ENCODE results near the gene OVOL1. TPM values are rescaled to one million over a fixed set of nuclear protein-coding genes. Genes with fewer than 3 reads are reported as not detected.

Gene OVOL1
- total RNA-seq, 1 donor from 2014 or later, result not detected

DNA sequence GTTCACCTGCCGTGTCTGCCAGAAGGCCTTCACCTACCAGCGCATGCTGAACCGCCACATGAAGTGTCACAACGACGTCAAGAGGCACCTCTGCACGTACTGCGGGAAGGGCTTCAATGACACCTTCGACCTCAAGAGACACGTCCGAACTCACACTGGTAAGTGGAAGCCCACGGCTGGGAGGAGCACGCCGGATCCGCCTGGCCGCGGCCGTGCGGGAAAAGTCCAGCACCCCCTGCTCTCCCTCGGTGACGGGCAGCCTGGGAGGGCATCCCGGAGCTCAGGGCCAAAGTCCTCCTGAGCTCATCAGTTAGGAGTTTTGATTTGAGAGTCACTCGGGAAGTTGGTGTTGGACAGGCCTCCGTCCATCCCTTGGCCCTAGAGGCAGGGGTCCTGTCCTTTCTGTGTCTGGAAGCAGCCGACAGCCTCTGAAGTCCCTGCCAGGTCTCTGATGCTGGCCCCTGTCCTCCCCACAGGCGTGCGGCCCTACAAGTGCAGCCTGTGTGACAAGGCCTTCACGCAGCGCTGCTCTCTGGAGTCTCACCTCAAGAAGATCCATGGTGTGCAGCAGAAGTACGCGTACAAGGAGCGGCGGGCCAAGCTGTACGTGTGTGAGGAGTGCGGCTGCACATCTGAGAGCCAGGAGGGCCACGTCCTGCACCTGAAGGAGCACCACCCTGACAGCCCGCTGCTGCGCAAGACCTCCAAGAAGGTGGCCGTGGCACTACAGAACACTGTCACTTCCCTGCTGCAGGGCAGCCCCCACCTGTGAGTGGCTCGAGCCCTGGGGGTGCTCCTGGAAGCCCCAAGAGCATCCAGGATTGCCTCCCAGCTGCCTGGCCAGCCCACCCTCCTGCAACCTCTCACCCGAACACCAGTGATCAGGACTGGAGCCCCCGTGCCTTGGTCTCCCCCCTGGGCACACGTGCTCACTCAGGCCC lies 8.0 kb downstream of the OVOL1 start:
- no peak overlapping the region for H3K4me3 Mint-ChIP-seq

DNA sequence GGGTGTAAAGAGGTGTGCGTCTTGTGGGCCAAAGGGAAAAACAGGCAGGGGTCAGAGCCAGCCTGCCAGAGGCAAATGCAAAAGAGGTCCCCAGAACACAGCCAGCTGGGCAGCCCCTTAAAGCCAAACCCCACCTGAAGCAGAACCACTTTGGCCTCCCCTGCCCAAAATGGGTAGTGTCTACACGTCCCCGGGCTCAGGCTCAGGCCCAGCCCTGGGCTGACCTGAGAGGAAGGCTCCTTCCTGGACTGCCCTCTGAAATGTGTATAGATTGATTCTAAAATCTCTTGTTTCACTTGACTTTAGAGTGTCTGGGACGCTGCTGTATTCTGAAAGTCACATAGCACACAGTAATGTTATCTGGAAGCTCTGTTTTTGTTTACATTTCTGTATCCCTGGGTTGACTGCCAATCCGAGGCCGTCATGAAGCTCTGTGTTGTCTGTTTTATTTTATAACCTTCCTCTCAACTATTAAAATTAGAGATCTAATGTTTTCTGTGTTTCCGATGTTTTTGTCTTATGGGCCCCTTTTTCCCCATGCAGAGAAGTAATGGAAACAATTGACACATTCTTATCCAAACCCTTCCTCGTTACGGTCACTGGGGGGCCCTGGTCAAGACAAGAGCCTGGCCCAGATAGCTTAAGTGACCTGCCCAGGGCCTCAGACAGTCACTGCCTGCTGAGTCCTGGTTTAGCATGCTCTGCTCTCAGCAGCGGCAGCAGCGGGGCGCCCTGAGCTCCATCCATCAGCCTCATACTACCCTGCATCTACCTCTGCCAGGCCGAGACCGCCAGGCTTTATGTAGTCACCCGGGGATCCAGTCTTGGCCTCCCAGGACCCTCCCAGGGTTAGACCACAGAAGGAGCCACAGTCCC lies 10.1 kb downstream of the OVOL1 start:
- TF ChIP-seq, protein P1, sequence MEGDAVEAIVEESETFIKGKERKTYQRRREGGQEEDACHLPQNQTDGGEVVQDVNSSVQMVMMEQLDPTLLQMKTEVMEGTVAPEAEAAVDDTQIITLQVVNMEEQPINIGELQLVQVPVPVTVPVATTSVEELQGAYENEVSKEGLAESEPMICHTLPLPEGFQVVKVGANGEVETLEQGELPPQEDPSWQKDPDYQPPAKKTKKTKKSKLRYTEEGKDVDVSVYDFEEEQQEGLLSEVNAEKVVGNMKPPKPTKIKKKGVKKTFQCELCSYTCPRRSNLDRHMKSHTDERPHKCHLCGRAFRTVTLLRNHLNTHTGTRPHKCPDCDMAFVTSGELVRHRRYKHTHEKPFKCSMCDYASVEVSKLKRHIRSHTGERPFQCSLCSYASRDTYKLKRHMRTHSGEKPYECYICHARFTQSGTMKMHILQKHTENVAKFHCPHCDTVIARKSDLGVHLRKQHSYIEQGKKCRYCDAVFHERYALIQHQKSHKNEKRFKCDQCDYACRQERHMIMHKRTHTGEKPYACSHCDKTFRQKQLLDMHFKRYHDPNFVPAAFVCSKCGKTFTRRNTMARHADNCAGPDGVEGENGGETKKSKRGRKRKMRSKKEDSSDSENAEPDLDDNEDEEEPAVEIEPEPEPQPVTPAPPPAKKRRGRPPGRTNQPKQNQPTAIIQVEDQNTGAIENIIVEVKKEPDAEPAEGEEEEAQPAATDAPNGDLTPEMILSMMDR (conservative IDR thresholded peaks at IDR 0.05), result no peak
- DNase-seq (ENCODE audit: low read depth, low spot score), result no peak
- Mint-ChIP-seq H3K4me3 (no peak overlapping the region), H3K27ac (ENCODE audit: unreplicated experiment) (peak overlapping the region; percentile 1), H3K36me3 (ENCODE audit: low read depth) (no peaks in the 10 kb centered on the region), H3K4me1 (peaks cover 6% of the 10 kb centered on the region), H3K9me3 (no peaks in the 10 kb centered on the region), H3K27me3 (ENCODE audit: low read depth) (peaks cover 12% of the 10 kb centered on the region)

More for the DNA sequence above, 8.0 kb downstream of the OVOL1 start:
- TF ChIP-seq, protein P1 (conservative IDR thresholded peaks at IDR 0.05), result no peak
- Mint-ChIP-seq H3K36me3 (ENCODE audit: low read depth) (no peaks in the 10 kb centered on the region), H3K4me1 (peaks cover 6% of the 10 kb centered on the region), H3K9me3 (no peaks in the 10 kb centered on the region), H3K27ac (ENCODE audit: unreplicated experiment) (no peak overlapping the region), H3K27me3 (ENCODE audit: low read depth) (peaks cover 25% of the 10 kb centered on the region)
- DNase-seq (ENCODE audit: low read depth, low spot score), result no peak

DNA sequence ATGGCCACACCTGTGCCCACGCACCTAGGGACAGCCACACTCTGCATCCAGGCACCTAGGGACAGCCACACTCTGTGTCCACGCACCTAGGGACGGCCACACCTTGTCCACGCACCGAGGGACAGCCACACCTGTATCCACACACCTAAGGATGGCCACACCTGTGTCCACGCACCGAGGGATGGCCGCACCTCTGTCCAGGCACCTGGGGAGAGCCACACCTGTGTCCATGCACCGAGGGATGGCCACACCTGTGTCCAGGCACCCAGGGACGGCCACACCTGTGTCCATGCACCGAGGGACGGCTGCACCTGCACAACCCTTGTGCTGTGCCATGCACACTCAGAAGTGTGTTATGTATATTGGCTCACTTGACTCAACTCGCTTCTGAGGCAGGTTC lies 10.8 kb downstream of the OVOL1 start:
- no peak for DNase-seq (ENCODE audit: low read depth, low spot score)
- peaks cover 6% of the 10 kb centered on the region for H3K4me1 Mint-ChIP-seq
- H3K27ac Mint-ChIP-seq (ENCODE audit: unreplicated experiment), result no peak overlapping the region
- TF ChIP-seq, protein P1 (conservative IDR thresholded peaks at IDR 0.05), result no peak
- no peaks in the 10 kb centered on the region for H3K9me3 Mint-ChIP-seq
- H3K36me3 Mint-ChIP-seq (ENCODE audit: low read depth), result no peaks in the 10 kb centered on the region
- peaks cover 10% of the 10 kb centered on the region for H3K27me3 Mint-ChIP-seq (ENCODE audit: low read depth)
- H3K4me3 Mint-ChIP-seq, result no peak overlapping the region

DNA sequence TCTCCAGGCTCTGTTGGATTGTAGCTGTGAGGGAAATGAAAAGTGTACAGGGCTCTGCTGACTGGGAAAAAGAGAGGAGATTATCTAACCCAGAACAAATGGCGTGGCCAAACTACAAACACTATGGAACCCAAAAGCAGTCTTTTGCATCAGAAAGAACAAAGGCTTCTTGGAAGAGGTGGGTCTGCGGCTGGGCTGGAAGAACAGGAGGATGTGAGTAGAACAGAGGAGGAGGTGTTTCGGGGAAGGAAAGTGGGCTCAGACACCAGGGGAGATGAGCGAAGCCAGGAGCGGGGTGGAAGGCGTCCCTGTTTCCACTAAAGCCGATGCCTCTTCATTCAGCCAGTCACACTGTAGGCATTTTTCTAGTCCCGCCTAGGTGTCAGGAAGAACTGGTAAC lies 12.0 kb downstream of the OVOL1 start:
- TF ChIP-seq, protein P1 (conservative IDR thresholded peaks at IDR 0.05), result no peak
- Mint-ChIP-seq H3K4me1 (peaks cover 6% of the 10 kb centered on the region), H3K4me3 (no peak overlapping the region), H3K27me3 (ENCODE audit: low read depth) (peaks cover 17% of the 10 kb centered on the region), H3K27ac (ENCODE audit: unreplicated experiment) (no peak overlapping the region), H3K36me3 (ENCODE audit: low read depth) (no peaks in the 10 kb centered on the region), H3K9me3 (no peaks in the 10 kb centered on the region)
- DNase-seq (ENCODE audit: low read depth, low spot score), result no peak

DNA sequence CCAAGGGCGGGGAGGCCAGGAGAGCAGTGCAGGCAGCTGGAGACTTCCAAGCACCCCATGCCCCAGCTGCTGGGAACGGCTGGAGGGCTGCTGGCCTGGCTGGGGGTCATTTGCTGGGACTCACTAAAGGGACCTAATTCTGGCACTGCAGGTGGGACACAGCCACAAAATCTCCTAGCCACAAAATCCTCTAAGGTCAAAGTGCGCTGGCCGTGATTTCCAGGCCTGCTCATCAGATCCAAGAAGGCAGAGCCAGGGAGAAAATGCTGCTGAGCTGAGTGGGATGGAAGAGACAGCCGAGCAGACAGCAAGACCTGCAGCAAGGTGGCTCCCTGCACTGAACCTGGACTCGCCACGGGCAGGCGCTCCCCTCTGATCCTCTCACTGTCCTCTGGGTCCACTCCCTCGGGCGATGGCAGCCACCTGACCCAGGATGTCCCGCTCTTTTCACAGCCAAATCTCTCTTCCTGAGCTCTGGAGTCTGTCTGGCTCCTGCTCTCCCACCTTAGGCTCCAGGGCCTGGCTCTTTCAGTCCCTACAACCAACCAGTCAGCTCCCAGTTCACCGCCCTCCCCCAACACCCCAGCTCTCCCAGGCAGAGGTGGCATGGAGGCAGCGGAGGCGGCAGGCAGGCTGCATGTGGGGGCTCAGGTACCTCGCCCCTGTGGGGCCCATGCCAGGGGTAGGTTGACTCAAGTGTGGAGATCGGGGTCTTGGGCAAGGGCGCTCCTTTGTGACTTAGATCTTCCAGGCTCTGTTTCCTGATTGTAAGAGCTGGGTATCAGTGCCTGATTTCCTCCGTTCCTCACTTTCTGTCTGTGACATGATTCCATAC lies 14.5 kb downstream of the OVOL1 start:
- Mint-ChIP-seq H3K27me3 (ENCODE audit: low read depth) (peaks cover 24% of the 10 kb centered on the region), H3K9me3 (no peaks in the 10 kb centered on the region), H3K27ac (ENCODE audit: unreplicated experiment) (no peak overlapping the region), H3K4me1 (peaks cover 6% of the 10 kb centered on the region), H3K36me3 (ENCODE audit: low read depth) (no peaks in the 10 kb centered on the region), H3K4me3 (no peak overlapping the region)
- TF ChIP-seq, protein P1 (conservative IDR thresholded peaks at IDR 0.05), result no peak
- DNase-seq (ENCODE audit: low read depth, low spot score), result no peak
